DMS153 (cell line): Measurements from ENCODE around the gene FOXP2.
"Not testable (repeated sequence)": the region's sequence is repeated elsewhere in the genome, so short reads cannot be mapped to it uniquely, and the experiment has no call there.

ENCODE experiments used
- DNase-seq: peaks from one replicate; lab custom pipeline; 2025; lab: John Stamatoyannopoulos, UW

Gene FOXP2

GRCh38 chr7:114502454-114503254 lies 88.0 kb downstream of the FOXP2 start:
- no peak for DNase-seq

- no peak for DNase-seq
These were observed 90.0 kb downstream of the FOXP2 start for GRCh38 chr7:114504586-114504985.

GRCh38 chr7:114507381-114507780 lies 92.8 kb downstream of the FOXP2 start:
- DNase-seq = no peak

- DNase-seq = no peak
These were observed 93.5 kb downstream of the FOXP2 start for GRCh38 chr7:114508086-114508485.

DNA sequence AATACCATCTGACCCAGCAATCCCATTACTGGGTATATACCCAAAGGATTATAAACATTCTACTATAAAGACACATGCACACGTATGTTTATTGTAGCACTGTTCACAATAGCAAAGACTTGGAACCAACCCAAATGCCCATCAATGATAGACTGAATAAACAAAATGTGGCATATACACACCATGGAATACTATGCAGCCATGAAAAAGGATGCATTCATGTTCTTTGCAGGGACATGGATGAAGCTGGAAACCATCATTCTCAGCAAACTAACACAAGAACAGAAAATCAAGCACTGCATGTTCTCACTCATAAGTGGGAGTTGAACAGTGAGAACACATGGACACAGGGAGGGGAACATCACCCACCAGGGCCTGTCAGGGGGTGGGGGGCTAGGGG lies 96.2 kb downstream of the FOXP2 start:
- not testable (repeated sequence) for DNase-seq

GRCh38 chr7:114519240-114519639 lies 104.6 kb downstream of the FOXP2 start:
- DNase-seq = no peak

DNA sequence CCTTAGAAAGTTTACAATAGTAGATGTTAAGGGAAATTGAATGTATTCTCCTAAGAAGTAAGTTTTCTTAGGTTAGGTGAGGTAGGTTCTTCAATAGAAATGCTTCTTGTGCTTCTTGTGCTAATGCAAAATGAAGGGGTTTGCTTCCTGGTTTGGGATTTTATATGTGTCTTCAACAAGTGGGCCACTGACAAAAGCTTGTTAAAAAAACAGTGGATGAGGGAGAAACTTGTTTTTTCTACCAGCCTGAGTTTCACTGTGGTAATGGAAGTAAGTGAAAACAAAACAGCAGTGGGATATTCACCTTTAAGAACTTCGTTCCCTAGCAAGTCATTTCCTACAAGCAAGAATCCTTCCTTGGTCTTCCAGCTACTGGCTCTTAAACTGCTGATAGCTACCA lies 107.5 kb downstream of the FOXP2 start:
- DNase-seq = no peak

GRCh38 chr7:114527589-114527988 lies 113.0 kb downstream of the FOXP2 start:
- DNase-seq = no peak

GRCh38 chr7:114530057-114530611 lies 115.5 kb downstream of the FOXP2 start:
- DNase-seq = peak; percentile 73

DNA sequence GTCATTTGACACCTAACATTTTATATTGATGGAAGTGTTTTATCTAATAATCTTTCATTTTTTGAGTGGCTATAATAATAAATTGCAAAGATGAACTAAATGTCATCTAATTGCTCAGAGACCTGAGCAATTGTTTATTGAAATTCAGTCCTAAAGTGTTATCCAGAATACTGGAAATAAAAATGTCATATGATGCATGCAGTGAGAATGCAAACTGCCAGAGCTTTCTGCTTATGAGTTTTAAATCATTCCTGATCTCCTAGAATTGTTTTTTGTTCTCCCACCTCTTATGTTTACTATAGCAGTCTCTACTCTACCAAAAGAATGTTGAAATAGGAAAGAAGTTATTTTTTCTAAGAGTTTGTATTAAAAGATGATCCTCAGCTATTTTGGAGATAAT lies 116.7 kb downstream of the FOXP2 start:
- no peak for DNase-seq

DNA sequence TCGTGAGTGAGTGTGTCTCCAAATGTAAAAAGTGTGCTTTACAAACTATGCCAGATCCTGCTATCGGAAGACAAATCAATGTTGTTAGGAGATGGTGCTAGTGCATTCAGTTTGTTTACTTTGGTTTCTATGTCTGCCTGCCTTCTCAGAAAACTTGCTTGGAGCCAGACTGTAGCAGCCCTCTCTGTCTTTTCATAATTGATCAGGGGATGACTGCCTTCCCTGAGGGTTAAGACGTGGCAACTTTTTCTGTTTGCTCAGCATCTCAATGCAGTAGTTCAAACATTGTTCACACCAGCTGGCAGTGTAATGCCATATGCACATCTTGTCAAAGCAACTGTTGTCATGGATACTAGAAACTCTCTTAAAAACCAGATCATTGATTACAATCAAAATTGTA lies 118.5 kb downstream of the FOXP2 start:
- peak; percentile 65 for DNase-seq

- no peak for DNase-seq
These were observed 120.3 kb downstream of the FOXP2 start for GRCh38 chr7:114534953-114535352.

DNA sequence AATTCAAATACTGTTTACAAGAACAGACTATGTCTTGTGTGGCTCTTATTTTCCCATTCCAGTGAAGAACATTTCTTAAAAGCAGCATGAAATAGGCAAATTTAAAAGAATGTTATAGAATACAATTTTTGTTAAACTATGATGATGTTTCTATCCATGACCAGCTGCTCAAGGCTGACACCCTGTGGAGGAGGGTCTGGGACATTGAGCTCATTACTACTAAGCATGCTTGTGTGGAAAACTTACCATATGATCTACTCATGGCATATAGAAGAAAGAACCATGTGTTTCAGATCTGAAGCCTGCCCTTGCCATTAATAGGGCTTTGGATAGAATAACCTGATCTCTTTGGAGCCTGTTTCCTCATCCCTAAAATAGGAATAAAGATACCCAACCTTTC lies 125.0 kb downstream of the FOXP2 start:
- no peak for DNase-seq

DNA sequence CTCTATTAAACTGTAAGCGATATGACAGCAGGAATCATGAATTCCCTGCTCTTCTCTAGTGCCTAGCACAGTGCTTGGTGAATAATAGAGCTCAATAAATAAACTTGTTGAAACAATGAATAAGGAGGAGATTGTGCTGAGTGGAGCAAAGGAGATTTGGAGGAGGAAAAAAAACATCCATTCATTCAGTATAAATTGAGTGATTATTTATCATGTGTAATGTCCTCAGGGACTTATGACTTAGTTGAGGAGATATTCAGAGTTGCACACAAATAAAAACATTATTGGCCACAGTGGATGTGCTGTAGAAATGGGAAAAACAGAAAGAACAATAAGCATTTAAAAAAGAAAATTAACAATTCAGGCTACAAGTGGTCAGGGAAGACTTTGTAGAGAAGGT lies 125.7 kb downstream of the FOXP2 start:
- DNase-seq = no peak

- not testable (repeated sequence) for DNase-seq
These were observed 132.7 kb downstream of the FOXP2 start for GRCh38 chr7:114547346-114547745.

- no peak for DNase-seq
These were observed 133.7 kb downstream of the FOXP2 start for GRCh38 chr7:114548081-114548980.

DNA sequence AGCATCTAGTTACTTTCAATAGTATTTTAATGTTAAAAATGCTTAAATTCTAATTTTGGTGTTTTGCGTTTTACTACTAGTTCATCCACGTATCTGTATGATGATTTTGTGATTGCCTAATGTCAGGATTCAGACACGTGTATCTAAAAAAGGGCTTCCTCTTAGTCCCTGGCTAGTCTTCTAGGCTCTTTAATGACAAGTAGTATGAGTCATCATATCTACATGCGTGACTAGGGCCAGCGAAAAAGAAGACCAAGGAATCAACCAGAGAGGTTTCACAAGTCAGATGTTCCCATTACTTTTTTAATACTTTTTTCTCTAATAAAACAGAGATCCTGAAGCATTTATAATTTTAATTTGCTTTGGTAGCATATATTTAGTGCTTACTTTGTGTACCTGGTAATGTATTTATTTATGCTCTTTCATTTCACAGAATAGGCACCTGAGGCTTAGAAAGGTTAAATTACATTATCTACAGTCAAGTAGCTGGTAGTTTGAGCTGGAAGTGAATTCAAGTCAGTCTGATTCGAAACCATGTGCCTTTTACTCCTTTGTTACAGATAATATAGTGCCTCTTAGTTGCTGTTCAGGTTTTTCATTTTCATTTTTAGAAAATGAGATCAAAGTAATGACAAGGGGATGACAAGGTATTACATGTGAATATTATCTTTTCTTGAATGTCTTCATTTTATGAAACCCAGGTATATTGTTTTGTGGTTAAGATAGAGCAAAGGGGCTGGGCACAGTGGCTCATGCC lies 140.3 kb downstream of the FOXP2 start:
- peak; percentile 61 for DNase-seq

DNA sequence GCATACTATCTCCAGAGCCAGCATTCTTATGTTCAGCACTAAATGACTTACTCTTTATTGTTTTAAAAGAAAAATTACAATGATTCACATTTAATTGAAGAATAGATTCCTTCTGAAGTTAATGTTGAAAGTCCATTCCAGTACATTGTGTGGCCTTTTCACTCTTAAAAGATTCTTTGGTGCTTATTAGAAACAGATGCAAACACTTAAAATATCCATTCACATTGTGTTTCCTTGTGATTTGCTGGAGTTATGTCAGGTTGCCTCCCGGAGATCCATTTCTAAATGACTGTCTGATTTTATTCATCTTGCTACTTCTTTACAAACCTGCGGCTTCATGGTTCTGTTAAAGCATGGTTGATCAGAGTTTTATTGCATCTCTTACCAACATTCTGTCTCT lies 152.8 kb downstream of the FOXP2 start:
- DNase-seq = no peak

GRCh38 chr7:114569220-114569619 lies 154.6 kb downstream of the FOXP2 start:
- DNase-seq = no peak

DNA sequence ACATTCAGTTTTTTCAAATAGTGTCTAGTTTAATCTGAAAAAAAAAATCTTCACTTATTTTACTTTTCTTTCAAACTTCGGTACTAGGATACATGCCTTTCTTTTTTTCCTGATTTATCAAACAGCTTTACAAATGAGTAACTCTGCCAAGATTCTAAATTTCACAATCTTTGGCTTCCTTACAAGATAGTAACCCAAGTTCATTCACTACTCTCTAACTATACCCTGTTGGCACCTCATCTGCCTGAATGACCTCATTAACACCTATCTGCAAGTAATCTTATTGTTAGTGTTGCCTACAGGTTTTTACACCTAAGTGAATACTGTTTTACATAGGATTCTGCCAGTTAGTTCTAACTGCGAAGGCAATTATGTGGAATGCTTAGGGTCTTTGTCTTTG lies 159.8 kb downstream of the FOXP2 start:
- DNase-seq = no peak

DNA sequence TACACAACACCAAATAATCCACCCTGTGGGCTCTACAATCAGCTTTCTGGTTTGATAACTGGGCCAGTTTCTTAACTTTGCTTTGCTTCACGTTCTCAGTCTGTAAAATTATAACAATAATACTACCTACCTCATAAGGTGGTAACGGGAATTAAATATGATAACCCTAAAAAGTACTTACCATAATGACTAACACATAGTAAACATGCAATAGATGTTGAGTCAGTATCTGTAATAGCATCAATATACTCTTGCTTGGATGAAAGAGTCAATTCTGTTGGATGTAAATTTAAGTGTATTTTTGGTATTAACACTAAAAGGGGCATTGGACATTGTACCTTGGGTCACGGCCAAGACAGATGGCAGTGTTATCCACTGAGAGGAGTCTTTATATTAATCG lies 160.5 kb downstream of the FOXP2 start:
- DNase-seq = no peak

DNA sequence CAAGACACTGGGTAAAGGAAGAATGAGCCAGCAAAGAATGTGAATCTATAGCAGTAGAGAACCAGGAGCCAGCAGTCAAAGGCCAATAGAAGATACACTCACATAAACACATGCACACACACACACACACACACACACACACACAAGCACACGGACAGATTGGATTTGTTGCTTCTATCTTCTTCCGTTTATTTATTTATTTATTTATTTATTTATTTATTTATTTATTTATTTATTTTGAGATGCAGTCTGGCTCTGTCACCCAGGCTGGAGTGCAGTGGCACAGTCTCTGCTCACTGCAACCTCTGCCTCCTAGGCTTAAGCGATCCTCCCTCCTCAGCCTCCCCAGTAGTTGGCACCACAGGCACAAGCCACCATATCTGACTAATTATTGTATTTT lies 166.3 kb downstream of the FOXP2 start:
- not testable (repeated sequence) for DNase-seq
